Activated T-cell treated with anti-CD3 and anti-CD28 coated beads for 1 hour (primary cell): ENCODE measurements around the gene MYO16.

Source experiments
- DNase-seq: peaks from one replicate; pipeline ENCODE4 v3.0.0-alpha.2; 2020; ENCODE audit warnings: low read depth

Gene MYO16

DNA sequence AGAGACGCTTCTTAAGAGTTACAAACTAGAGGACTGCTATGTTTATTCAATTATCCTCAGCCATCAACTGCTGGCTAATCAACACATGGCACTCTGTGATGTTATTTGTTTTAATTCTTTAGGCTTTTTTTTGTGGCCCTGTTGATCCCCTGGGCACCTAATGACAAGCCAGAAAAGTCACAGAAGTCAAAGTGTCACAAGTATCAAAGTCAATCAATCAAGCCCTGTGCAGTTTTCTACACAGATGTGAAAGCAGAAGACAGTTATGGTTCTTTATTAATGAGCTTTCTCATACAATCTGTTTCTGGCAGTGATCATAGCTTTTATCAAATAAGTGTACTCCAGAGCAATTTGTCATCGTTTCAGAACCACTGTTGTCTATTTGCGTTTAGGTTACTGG, 34.3 kb downstream of the MYO16 start:
- no peak for DNase-seq

DNA sequence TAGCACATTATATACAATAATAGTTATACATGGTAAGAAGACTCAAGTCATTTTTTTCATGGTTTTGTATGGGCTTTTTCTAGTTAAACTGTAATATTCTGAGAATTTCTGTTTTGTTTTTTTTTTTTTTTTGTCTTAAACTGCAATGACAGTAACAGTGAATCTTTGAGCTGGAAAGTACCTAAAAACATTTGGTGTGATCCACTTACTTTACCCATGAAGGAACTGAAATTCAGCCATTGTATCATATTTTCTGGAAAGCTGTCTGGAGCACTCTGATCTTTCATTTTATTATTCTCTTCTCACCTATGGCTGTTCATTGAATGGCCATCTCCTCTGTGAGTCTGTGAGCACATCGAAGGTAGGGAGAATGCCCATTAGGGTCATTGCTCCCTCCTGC, 37.8 kb downstream of the MYO16 start:
- no peak for DNase-seq

DNA sequence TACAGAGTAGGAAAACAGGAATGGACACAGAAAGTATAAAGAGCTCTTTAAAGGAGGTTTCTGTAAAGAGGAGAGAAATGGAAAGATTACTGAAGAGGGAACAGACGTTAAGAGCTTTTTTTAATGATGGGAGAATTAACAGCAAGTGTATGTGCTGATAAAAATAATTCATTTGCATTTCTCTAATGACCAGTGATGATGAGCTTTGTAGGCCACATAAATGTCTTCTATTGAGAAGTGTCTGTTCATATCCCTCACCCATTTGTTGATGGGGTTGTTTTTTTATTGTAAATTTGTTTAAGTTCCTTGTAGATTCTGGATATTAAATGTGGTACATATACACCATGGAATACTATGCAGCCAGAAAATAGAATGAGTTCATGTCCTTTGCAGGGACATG, 40.0 kb downstream of the MYO16 start:
- DNase-seq, result no peak

DNA sequence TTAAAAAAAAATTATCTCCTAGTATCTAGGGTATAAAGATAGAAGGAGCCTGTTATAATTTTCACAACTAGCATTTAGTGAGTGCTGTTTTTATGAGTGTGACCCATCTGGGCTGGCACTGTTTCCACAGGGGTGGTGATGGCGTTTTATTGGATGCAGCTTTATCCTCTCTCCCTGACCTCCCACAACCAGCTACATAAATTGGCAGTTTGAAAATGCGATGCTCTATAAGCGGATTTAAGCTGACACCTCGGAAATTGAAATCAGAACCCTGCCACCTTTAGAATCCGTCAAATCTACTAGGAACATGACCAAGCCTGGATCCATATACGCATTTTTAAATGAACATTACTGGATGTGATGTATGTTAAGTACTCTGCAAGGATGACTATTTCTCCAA, 44.9 kb downstream of the MYO16 start:
- DNase-seq, result no peak

DNA sequence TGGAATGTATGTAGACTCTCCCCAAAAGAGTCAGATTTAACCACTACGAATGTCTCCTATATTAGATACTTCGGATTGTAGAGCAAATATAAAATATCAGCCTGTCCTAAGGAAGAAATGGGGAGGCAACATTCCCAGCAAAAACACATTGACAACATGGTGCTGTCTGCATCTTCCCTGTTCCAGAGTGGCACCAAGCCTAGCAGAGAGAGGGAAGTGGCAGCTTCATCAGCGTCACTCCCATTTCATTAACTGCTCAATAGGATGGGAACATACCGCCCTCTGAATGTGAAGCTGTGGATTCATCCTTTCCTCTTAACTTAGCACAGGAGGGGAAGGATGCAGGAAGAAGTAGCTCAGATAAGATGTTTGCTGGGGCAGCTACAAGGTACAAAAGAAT, 45.4 kb downstream of the MYO16 start:
- DNase-seq, result no peak

DNA sequence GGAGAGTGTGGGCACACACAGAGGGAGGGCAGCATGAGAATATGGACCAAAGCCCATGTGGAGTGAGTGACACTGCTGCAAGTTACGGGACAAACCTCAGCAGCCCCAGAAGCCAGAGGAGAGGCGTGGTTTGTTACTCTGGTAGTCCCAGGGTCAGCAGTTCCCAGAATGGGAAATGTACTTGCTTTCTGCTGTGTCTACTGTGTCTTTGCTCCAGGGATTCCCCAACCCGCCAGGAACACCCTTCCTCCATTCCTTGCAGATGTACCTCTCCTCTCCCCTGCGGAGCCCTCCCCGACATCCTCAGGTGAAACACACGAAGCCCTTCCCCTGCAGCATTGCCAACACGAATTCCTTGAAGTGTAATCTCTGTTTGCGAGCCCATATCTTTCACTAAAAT, 47.2 kb downstream of the MYO16 start:
- DNase-seq, result no peak

DNA sequence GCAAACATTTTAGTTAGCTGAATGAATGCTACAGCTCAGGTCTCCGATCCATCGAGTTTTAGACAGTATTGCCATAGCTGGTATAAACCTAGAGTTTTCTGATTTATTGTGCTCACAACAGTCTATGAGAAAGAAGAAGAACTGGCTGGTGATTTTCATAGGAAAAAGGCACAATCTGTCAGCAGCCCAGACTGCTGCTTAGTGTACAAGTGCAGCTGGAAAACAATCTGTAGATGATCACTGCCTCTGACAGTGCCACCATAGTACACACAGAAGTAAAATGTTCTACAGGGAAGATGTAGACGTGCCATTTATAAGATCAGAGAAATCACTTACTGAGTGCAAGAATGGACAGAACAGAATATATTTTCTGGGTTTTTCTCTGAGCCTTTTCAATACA, 48.4 kb downstream of the MYO16 start:
- DNase-seq, result no peak

DNA sequence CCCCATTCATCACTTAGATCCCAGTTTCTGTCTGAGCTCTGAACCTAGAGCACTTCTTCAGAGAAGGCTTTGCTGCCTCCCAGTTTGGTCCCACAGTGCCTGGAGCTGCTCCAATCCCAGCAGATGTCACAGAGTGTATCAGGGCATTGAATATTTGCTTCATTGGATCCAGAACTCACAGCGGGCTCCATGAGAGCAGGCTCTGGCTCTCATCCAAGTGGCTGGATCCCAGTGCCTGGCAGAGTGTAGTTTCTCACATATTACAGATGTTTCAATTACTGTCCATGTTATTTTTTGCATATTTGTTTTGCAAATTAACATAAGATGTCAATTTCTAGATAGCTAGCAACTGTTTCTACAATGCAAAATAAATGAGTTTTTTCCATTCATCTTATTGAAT, 50.6 kb downstream of the MYO16 start:
- DNase-seq, result no peak

DNA sequence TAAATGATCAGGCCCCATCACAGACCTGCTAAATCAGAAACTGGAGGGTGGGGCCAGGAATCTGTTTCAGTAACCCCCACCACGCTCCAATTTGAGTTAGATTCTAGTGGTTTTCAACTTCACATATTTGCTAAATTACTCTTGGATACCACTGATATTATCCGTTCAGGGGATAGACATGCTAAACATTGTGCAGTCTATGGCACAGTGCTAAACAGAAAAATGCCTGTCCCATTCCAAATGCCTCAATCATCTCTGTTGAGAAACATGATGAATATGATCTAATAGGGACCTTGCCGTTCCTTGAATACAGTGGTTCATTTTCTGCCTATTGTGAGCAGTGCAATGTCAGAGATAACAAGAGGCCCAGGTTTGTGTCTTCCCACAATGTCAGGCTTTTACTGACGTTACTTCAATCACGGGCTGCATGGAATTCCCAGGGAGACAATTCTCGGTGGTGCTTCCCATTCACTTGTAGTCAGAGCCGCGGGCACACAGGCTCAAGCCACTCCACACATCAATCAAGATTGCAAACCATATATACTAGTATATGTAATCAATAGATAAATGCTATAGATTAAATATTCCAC, 52.7 kb downstream of the MYO16 start:
- DNase-seq, result no peak

DNA sequence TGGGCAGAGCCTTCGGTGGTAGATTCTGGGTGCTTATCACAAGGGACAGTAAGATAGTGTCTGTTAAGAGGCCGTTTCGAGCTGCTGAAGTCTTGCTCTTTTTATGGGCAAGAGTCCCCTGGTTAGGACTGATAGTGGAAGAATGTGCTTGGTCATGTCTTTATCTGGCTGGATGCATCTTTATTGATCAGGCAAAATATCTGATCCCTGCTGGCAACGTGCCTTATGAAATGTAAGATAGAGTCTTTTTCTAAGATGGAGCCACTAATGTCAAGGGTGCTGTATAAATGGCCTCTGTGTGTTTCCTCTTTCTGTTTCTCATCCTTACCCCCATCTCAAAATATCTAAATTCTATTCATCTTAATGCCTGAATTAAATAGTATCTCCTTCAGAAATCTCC, 53.3 kb downstream of the MYO16 start:
- no peak for DNase-seq

DNA sequence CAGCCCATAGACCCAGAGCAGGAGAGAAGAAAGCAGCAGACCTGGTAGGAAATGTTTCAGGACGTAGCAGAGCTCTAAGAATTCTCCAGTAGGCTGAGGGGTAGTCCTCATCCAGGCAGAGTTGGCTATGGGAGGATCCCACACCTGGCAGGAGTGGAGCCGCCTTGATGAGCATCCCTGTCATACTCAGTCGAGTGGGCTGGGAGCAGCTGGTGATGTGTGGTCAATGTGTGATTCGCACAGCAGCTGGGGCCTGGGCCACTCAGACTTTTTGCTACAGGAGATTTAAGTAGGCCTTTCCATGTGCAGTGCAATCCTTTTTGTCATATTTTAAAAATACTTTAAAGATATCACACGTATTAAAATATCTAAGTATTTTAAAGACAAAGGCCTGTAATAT, 56.6 kb downstream of the MYO16 start:
- DNase-seq, result no peak

DNA sequence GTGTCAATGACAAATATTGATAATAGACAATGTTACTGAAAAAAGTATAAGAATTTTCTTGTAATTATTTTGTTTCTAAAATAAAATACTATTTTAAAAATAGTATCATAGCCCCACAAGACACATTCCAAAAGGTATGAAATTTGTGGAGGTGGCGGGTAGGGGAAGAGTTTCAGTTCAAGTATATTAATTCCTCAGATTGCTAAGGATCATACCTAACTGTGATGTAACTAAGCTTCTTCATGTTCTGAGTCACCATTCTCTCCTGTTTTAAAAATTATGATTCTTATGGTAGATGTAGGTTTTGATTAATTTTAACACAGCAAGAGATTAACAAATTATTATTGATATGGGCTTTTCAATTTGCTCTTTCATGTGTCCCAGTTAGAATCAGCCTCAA, 61.3 kb downstream of the MYO16 start:
- DNase-seq, result no peak

DNA sequence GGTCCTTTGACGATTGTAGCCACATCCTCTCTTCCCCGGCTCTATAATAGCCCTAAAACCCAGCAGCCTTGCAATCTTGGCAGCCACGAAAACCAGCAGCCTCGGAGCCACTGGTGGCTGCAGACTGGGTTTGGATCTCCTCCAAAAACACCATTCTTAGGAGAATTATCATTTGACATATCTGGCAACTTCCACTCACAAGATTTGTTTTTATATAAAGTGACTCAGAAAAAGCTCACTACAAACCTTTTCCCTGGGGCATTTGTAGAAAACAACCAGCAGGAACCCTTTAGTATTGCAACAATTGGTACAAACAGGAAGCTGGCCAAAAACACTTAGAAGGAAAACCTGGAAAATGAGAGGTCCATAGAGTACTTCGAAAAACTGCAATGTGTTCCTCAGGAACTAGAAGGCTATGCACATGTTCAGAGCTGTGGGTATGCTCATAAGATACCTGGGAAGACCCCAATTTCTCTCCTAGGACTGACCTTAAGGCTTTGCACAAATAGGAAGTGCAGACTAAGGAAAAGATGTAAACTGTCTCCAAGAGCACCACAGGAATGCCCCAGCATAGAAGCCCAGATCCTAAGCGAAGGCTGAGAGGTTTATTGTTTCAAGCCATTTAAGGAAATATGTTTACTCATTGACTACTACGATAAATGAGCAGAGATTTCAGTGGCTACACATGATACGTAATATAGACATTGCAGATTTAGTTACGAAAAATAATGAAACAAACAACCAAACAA, 71.2 kb downstream of the MYO16 start:
- no peak for DNase-seq

DNA sequence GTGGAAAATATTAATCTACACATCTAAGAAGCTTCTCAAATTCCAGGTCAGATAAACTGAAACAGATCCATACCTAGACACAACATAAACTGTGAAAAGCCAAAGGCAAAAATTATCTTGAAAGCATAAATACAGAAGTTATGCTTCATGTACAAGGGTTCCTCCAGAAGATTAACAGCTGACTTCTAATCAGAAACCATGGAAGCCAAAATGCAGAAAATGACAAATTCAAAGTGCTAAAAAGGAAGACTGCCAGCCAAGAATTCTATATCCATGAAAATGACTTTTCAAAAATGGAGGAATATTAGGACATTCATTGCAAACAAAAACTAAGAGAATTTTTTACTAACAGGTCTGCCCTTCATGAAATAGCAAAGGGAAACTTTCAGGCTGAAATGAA, 72.8 kb downstream of the MYO16 start:
- DNase-seq, result no peak

DNA sequence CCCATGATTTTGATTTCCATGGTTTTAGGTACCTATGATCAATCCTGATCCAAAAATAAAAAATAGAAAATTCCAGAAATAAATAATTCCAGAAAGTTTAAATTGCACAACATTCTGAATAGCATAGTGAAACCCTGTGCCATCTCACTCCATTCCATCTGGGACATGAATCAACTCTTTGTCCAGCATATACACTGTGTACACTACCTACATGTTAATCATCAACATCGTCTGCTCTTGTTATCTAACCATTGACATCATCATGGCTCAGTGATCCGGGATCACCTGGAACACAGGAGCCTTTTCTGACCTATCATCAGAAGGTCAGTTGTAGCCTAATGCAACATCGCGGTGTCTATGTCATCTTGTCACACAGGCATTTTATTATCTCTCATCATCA, 75.6 kb downstream of the MYO16 start:
- no peak for DNase-seq

DNA sequence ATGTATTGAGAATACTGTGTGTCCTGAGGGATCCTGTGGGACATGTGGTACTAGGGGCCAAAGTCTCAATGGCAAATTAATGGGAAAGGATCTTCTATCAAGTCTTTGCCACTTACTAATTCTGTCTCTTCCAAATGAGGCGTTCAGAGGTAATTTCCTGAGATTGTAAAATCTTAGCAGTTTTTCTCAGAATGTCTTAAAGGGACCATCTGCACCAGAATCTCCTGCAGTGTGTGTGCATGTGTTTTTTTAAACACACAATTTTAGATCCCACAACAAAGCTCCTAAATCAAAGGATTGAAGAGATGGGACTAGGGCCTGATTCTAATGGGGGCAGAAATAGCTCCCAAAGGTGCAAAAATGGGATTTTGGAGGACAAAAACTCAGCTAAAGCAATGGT, 78.2 kb downstream of the MYO16 start:
- DNase-seq, result no peak

DNA sequence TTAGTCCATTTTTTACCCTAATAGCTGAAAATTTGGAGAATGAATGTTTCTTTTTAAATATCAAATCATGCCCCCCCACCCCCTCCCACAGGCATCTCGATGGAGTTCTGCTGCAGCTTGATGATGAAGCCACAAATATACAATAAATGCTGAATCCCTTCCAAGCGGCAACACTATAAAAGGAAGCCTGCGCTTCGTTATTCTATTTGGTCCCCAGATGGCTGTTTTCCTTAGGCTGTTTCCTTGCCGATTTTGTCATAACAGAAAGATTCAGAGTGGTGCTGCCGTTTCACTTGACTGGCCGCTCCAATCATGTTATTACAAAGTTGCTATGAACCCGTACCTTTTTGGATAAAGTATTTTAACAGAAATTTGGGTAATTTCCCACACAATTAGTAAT, 79.5 kb downstream of the MYO16 start:
- no peak for DNase-seq

DNA sequence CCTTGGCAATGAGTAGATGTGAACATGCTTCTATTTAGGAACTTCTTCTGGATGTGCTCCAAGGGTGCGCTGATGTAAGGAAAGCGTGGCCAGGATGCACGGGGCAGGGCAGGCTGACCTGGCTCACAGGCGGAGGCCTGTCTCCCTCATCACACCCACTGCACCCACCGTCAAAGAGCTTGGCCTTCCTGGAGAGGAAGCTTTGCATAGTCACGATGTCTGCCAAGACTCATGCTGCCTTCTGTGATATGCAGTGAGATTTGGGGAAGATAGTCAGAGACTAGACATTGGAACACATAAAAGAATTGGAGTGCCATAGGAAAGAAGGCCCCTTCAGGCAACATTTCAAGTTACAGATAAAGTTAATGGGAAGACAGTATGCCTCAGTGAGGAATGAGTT, 82.0 kb downstream of the MYO16 start:
- DNase-seq, result no peak

DNA sequence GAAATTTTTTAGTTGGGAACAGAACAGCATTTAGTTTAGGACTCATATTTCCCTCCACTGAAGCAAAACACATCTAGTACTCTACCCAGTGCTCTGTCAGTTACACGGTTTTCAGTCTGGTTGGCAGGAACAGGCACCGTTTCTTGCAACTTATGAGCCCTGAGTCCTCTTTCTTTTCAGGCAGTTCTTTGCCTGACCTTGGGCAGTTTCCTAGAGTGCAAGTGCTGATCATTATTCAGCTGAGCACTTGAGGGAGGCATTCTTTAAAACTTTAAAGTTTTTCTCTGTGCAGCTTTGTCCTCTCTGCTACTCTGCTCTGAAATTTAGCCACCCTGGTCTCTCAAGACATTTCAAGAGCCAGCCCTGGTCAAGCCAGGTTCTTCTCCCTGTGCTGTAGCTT, 96.1 kb downstream of the MYO16 start:
- DNase-seq, result no peak

DNA sequence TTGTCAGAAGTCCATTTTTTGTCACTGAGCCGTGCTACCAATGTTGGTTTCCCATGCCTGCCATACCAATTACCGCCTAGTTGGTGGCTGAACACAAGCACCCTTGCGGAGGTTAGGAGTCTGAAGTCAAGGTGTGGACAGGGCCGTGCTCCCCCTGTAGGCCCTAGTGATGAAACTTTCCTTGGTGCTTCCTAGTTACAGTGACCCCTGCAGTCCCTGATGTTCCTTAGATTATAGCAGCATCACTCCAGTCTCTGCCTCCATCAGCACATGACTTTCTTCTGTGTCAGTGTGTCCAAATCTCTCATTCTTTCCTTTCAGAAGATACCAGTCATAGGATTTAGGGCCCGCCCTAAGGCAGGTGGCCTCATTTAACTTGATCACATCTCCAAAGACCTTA, 99.0 kb downstream of the MYO16 start:
- DNase-seq, result no peak

DNA sequence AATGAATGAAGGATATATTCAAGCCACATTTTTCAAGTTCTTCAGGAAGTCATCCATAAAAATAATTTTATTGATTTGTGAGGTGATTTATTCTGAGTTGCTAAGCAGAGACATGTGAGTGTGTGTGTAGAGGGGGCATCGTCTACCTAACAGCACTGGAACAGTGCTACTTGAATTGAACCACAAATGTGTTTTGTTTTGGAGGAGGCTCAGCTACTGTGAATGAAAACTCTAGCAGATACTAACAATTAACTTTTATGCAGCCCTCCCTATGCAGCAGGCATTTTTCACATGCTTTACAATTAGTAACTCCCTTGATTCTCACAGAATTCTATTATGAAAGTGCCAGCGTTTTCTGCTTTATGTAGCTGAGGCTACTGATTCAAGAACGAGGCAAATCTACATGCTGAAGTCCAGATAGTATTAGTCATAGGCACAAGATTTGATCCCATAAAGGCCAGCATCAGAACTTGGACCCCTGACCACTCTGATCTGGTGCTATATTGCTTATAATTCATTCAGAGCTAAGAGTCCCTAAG, 103.7 kb downstream of the MYO16 start:
- no peak for DNase-seq

DNA sequence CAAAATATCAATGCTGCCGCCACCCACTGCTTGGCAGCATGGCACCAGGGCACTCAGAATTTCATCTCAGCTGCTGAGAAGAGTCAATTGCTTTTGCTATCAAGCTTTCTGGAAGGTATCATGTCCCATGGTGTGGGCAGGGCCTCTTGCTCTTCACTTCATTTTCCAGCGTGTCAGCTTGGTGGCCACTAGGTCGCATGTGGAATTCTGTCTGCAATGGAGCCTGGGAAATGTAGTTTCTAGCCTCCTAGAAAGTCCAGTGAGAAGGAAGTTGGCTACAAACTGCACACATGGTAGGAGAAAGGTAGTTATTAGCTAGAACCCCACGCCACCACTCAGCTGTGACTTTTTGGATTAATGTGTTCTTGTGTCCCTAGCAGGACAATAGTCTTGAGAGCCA, 105.3 kb downstream of the MYO16 start:
- DNase-seq, result no peak

DNA sequence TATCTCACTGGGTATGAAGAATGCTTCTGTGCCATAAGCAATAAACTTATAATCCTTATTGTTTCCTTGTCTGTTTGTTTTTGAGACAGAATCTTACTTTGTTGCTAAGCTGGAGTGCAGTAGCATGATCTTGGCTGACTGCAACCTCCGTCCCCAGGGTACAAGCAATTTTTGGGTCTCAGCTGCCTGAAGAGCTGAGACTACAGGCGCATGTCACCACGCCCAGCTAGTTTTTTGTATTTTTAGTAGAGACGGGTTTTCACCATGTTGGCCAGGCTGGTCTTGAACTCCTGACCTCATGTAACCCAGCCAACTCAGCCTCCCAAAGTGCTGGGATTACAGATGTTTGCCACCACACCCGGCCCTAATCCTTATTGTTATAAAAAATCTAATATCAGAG, 112.5 kb downstream of the MYO16 start:
- DNase-seq, result no peak
